ENCODE measurements around the gene HPS1. TPM values are rescaled to one million over a fixed set of nuclear protein-coding genes. Genes with fewer than 3 reads are reported as not detected.

HPS1 gene
- total RNA-seq, 1 experiment from 2014 or later, result 19.1 TPM

- TF ChIP-seq EZH2phosphoT487 (IDR thresholded peaks at IDR 0.05; ENCODE audit: borderline replicate concordance, low read length) (no peak), EZH2 (IDR thresholded peaks at IDR 0.05; ENCODE audit: low read length, unreplicated experiment) (no peak), CTCF (conservative IDR thresholded peaks at IDR 0.05; ENCODE audit: low read depth, low read length) (no peak)
- ChIA-PET POLR2A (ENCODE audit: unreplicated experiment) (no interaction called here), CTCF (interaction anchor here (0.6 to 1.2 kb wide), 9 partner anchors 15 to 945 kb away, joined by 3 to 5 read pairs (median 3); no protein-coding TSS in a partner anchor)
- Histone ChIP-seq H3K27ac (ENCODE audit: low read length) (no peak overlapping the region), H3K9ac (ENCODE audit: low read length) (no peak overlapping the region), H3F3A (ENCODE audit: low read length, unreplicated experiment) (no peaks in the 10 kb centered on the region), H3K36me3 (ENCODE audit: low read depth, low read length) (no peaks in the 10 kb centered on the region), H3K27me3 (ENCODE audit: low read length) (no peaks in the 10 kb centered on the region), H4K20me1 (ENCODE audit: low read length) (no peaks in the 10 kb centered on the region), H3K9me2 (replicated peaks; ENCODE audit: low read length) (no peaks in the 10 kb centered on the region), H2AFZ (ENCODE audit: low read length) (0 out of 2 replicates have a peak overlapping the region, but pooled peaks have one; percentile 46), H3K4me1 (ENCODE audit: insufficient read depth, low read length) (peaks cover 17% of the 10 kb centered on the region), H3K79me2 (ENCODE audit: low read length) (no peaks in the 10 kb centered on the region), H3K4me3 (ENCODE audit: low read length) (no peak overlapping the region), H3K4me2 (ENCODE audit: low read length) (peak overlapping the region; percentile 97; the same call in 1 of the 2 replicates), H3K9me3 (ENCODE audit: low read length) (no peaks in the 10 kb centered on the region)
- DNase-seq, result no peak
- no TSS peak for BruUV-seq (replicated peaks)
- no peak for ATAC-seq
- intact Hi-C loops (cut with micrococcal nuclease), result loop anchor here (1.0 to 5.0 kb wide), 5 partner anchors 197 to 810 kb away; no protein-coding TSS in a partner anchor
Observed at GRCh38 chr10:98466861-98467505, 20.2 kb upstream of the HPS1 start.

- no peak overlapping the region for H3K4me2 ChIP-seq (ENCODE audit: low read length)
- no peaks in the 10 kb centered on the region for H3K9me3 ChIP-seq (ENCODE audit: low read length)
- no peaks in the 10 kb centered on the region for H3K27me3 ChIP-seq (ENCODE audit: low read length)
- H3K79me2 ChIP-seq (ENCODE audit: low read length), result no peaks in the 10 kb centered on the region
- intact Hi-C loops (cut with micrococcal nuclease), result loop anchor here (2.0 to 5.0 kb wide), 3 partner anchors 204 to 811 kb away; no protein-coding TSS in a partner anchor
- H3K27ac ChIP-seq (ENCODE audit: low read length), result no peak overlapping the region
- no peak for DNase-seq
- no peak overlapping the region for H3K9ac ChIP-seq (ENCODE audit: low read length)
- H3K9me2 ChIP-seq (replicated peaks; ENCODE audit: low read length), result no peaks in the 10 kb centered on the region
- no peak for ATAC-seq
- H3K36me3 ChIP-seq (ENCODE audit: low read depth, low read length), result no peaks in the 10 kb centered on the region
- no peak overlapping the region for H2AFZ ChIP-seq (ENCODE audit: low read length)
- no TSS peak for BruUV-seq (replicated peaks)
- no peaks in the 10 kb centered on the region for H4K20me1 ChIP-seq (ENCODE audit: low read length)
- ChIA-PET POLR2A (ENCODE audit: unreplicated experiment) (no interaction called here), CTCF (no interaction called here)
- peaks cover 21% of the 10 kb centered on the region for H3K4me1 ChIP-seq (ENCODE audit: insufficient read depth, low read length)
- no peak overlapping the region for H3K4me3 ChIP-seq (ENCODE audit: low read length)
- TF ChIP-seq CTCF (conservative IDR thresholded peaks at IDR 0.05; ENCODE audit: low read depth, low read length) (no peak), EZH2 (IDR thresholded peaks at IDR 0.05; ENCODE audit: low read length, unreplicated experiment) (no peak)
- H3F3A ChIP-seq (ENCODE audit: low read length, unreplicated experiment), result no peaks in the 10 kb centered on the region
Observed at GRCh38 chr10:98465866-98466265, 19.1 kb upstream of the HPS1 start.

- Histone ChIP-seq H3K9me2 (replicated peaks; ENCODE audit: low read length) (no peaks in the 10 kb centered on the region), H3K4me2 (ENCODE audit: low read length) (no peak overlapping the region), H3K9ac (ENCODE audit: low read length) (no peak overlapping the region), H3K9me3 (ENCODE audit: low read length) (no peaks in the 10 kb centered on the region), H3K4me1 (ENCODE audit: insufficient read depth, low read length) (peaks cover 20% of the 10 kb centered on the region), H3F3A (ENCODE audit: low read length, unreplicated experiment) (no peaks in the 10 kb centered on the region), H3K36me3 (ENCODE audit: low read depth, low read length) (no peaks in the 10 kb centered on the region), H4K20me1 (ENCODE audit: low read length) (no peaks in the 10 kb centered on the region), H3K4me3 (ENCODE audit: low read length) (no peak overlapping the region), H3K79me2 (ENCODE audit: low read length) (no peaks in the 10 kb centered on the region), H3K27me3 (ENCODE audit: low read length) (no peaks in the 10 kb centered on the region), H3K27ac (ENCODE audit: low read length) (no peak overlapping the region), H2AFZ (ENCODE audit: low read length) (no peak overlapping the region)
- no peak for TF ChIP-seq EZH2 (IDR thresholded peaks at IDR 0.05; ENCODE audit: low read length, unreplicated experiment)
- ChIA-PET POLR2A (ENCODE audit: unreplicated experiment) (no interaction called here), CTCF (no interaction called here)
- ATAC-seq (no peak), DNase-seq (no peak)
- intact Hi-C loops (cut with micrococcal nuclease), result no loop called here
- BruUV-seq (replicated peaks), result no TSS peak
Observed at GRCh38 chr10:98463976-98464754, 17.4 kb upstream of the HPS1 start.
